ENCODE data around the gene SGTA.
"Not testable (repeated sequence)": the region's sequence is repeated elsewhere in the genome, so short reads cannot be mapped to it uniquely, and the experiment has no call there.

SGTA gene

GRCh38 chr19:2722541-2723344, 60.3 kb downstream of the SGTA start:
- no peak for DNase-seq

- DNase-seq, result no peak
These were observed 61.2 kb downstream of the SGTA start for GRCh38 chr19:2721570-2722540.

GRCh38 chr19:2720777-2721569, 62.1 kb downstream of the SGTA start, which contains the start of gene DIRAS1:
Gene DIRAS1, minus strand, starts transcription at chr19:2721372. Its CDS starts 3,566 bp downstream, at chr19:2717806.
- DNase-seq, result no peak

- DNase-seq, result no peak
These were observed 62.9 kb downstream of the SGTA start for GRCh38 chr19:2719920-2720776.

- no peak for DNase-seq
These were observed 63.8 kb downstream of the SGTA start for GRCh38 chr19:2719232-2719735.

GRCh38 chr19:2717638-2718541, 65.2 kb downstream of the SGTA start:
- DNase-seq, result no peak

GRCh38 chr19:2716722-2717637, 66.1 kb downstream of the SGTA start:
- DNase-seq, result no peak

- no peak for DNase-seq
These were observed 66.8 kb downstream of the SGTA start for GRCh38 chr19:2716275-2716650.

GRCh38 chr19:2715470-2716274, 67.4 kb downstream of the SGTA start:
- DNase-seq, result no peak

- no peak for DNase-seq
These were observed 68.4 kb downstream of the SGTA start for GRCh38 chr19:2714531-2715269.

GRCh38 chr19:2714102-2714501, 69.0 kb downstream of the SGTA start:
- DNase-seq, result not testable (repeated sequence)

- not testable (repeated sequence) for DNase-seq
These were observed 69.9 kb downstream of the SGTA start for GRCh38 chr19:2713170-2713569.

GRCh38 chr19:2711875-2712205, 71.2 kb downstream of the SGTA start:
- no peak for DNase-seq

- no peak for DNase-seq
These were observed 71.8 kb downstream of the SGTA start for GRCh38 chr19:2711172-2711874.

GRCh38 chr19:2706251-2706650, 76.8 kb downstream of the SGTA start:
- no peak for DNase-seq

All from NCI-H510A (cell line).